AML-193 (cell line): ENCODE data around the gene PUDP.
A peak's percentile ranks its signal among the peaks of the same experiment; 100 is the strongest.
"Not testable (repeated sequence)": the region's sequence is repeated elsewhere in the genome, so short reads cannot be mapped to it uniquely, and the experiment has no call there.

ENCODE experiments used
- DNase-seq, 2 experiments: peaks; one replicate each; lab custom pipeline; 2025; lab: John Stamatoyannopoulos, UW

PUDP gene

DNA sequence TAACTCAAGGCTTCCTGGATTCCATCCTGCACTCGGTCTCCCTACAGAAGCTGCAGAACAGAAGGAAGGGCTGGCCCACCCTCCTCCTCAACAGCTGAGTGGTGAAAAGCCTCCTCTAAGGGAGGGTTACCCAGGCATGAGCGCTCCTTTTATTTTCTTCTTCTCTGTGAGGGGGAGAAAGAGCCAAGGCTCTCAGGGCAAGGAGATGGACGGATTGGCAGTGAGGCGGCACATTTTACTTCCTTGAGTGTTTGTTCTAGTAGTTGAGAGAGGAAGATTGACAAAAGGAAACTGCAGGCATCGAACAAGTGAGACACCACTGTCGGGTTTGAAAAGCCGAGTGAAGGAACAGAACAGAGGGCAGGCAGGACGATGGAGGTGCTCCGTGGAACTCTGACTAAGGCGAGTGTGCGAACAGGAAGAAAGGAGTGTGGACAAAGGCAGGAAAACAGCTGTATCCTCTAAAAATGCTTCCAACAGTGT lies 38.9 kb downstream of the PUDP start:
- no peak for DNase-seq

DNA sequence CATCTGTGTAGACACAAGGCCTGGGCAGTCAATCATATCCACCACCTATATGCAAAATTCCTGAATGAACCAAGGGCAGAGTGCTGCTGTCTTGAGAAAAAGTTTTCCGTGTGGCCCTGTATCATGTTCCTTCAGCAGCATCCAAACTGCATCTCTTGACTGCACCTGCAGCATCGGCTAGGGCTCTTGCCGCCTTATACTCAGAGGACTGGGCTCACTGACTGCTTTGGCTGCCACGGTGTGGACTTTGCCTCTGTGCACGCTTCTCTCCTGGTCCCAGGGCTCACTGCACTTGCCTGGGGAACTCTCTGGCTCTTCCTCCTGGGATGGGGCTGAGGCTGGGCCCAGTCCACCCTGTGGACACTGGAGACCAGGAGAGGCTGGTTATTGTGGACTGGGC lies 39.9 kb downstream of the PUDP start:
- DNase-seq: no peak

DNA sequence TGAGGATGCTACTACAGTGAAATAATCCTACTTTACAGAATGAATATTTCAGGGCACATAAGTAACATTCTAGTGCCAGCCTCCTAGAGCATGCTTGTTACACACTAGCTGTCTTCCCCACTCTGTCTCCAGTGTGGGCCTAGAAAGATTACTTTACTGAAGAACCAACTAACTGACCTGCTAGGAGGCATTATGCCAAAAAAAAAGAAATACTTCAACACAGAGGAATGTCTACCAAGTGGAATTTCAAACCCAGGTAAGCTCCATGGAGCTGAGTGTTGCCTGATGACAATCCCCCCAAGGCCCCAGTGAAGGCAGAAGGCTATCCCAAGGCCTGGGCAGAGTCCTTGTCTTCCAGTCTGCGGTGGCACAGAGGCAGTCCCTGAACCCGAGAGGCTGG lies 41.3 kb downstream of the PUDP start:
- DNase-seq: no peak

DNA sequence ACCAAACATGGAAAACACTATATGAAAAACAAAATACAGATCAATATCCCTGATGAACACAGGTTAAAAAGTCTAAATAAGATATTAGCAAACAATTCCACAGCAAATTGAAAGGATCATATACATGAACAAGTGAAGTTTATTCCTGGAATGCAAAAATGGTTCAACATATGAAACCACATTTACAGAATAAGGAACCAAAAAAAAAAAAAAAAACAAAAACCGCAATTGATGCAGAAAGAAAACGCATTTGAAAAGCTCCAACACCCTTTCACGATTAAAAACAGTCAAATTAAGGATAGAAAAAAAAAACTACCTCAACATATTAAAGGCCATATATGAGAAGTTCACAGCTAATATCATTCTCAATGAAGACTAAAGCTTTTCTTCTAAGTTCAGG lies 45.8 kb downstream of the PUDP start:
- no peak for DNase-seq

DNA sequence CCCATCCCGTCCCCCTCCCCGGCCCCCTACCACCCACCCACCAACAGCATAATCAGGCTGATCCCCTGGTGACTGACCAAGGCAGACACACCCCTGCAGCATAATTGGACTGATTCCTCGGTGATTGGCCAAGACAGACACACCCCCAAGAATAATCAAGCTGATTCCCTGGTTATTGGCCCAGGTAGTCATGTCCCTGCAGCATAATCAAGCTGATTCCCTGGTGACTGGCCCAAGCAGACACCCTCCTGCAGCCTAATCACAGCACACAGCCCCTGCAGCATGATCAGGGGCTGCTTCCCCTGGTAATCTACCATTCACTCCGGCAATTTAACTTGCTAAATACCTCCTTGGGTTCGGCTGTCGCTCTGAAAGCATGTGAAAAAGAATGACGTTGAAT lies 47.9 kb downstream of the PUDP start:
- DNase-seq: no peak

DNA sequence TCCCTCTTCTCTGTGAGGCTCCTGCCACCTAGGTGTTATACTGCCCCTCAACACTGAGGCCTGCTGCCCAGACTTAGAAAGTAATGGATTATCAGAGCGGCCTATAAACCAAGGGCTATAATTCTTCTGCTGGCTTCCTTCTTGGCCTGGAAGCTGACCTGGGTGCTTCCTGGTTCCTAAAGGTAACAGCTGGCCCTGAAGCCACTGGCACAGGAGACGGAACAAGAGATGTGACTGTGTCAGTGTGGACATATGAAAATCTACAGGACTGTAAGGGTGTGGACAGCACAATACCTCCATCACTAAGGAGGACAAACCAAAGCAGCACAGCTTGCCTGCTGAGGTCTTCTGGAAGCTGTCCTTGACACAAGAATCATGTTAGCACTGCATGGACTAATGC lies 52.3 kb downstream of the PUDP start:
- not testable (repeated sequence) for DNase-seq

DNA sequence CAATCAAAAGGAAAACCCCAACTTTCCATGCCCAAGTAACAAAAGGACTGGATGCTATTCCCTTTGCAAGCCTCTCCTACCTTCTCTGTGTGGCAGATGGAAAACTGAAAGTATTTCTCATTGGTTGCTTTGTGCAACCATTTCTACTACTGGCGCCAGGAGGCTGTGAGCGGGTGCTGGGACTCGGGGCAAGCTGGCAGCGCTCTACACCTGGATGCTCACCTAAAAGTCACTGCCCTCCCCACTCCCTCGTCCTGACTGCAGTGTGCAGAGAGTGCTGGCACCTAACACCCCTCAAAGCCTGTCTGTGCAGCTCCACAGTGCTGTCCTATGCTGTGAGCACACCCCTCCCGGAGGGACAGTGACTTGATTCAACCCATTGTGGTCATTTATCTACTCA lies 54.6 kb downstream of the PUDP start:
- DNase-seq: no peak

DNA sequence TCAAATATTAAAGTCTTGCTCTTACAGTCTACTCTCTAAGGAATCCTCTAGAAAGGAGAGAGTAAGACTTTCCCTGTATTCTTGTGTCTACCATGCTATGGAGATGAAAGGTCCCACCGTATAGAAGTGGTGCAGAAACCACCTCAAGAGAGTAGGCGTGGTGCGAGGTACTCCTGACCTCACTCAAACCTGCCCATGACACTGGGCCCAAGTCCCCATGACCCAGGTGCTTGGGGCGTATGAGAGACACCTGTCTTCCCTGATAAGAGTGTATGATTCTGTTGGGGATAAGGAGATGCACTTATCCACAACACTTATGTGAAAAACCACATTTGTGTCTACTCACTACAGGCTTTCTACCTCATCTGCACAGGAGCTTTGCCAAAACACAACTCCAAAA lies 55.4 kb downstream of the PUDP start:
- DNase-seq: no peak

DNA sequence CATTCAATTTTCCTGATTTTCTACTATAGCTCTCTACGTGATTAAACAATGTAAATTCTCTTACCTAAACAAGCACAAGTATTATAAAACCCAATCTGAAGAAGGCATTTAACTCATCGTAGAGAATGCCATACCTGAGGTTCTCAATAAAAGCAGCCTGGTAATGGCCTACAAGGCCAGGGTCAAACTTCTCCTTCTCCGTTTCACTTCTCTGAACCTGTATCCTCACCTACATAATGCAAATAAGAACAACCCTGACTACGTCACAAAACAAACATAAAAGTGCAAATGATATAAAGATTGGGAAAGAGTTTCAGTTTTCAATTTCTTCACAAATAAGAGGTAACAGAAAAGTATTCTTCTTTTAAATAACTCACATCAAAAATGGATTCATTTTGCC lies 56.0 kb downstream of the PUDP start:
- DNase-seq: no peak

DNA sequence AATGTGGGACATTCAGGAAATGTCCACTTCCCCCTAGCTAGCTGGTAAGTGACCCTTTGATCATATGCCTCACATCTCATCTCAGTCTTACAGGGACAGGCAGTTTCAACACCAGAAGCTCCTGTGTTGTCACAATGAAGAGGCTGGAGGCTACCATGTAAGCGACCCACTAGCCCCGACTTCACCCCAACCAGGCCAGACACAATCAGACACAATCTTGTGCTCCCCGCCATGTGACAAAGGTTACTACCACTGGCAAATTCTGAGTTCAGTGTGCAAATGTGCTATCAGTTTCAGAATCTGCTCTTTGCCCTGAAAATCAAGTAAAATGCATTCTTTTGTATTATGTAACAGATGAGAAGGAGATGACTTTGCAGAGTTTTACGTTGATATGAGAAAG lies 57.3 kb downstream of the PUDP start:
- DNase-seq: no peak

DNA sequence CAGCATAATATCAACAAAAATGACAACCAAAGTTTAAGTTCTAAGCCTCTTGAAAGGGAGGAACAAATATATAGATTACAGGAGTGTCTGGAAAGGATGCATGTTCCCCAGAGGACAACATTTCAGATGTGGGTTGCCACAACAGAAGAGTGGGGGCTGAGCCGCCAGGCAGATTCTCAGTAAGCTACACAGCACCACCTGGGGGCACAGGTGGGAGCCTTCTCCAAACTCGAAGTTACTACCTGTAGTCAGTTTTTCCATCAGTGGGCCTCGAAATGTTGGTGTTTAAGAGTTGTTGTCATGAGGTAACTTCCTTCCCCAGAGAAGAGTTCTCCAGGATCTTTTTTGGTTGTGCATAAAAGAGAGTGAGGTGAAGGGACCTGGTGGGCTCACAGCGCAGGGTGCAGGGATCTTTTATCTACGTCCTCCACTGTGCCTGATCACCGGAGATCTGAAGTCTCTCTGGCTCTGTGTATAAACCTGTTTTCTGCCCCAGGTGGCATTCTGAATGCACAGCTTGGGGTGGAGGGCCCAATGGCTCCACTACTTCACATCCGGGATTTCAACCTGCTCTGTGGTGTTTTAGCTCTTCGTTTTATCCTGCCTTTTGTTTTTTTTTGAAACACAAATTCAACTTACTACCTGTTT lies 58.9 kb downstream of the PUDP start:
- no peak for DNase-seq

DNA sequence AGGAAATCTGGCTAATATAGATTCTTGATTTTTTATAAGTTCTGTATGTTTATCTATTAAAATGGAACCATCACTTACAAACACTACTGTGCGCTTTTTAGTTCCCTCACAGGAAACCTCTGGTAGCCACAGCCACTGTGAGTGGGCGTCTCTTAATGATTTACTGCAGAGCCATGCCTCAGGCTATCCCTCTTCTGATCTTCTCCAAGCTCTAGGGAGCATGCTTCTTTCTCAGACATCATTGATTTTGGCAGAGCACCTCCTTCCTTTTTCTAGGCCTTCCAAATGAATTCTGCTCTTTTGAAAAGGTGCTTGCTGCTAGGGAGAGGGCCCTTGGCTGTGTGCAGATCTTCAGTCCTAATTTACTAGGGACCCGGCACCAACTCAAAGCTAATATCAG lies 61.6 kb downstream of the PUDP start:
- no peak for DNase-seq

DNA sequence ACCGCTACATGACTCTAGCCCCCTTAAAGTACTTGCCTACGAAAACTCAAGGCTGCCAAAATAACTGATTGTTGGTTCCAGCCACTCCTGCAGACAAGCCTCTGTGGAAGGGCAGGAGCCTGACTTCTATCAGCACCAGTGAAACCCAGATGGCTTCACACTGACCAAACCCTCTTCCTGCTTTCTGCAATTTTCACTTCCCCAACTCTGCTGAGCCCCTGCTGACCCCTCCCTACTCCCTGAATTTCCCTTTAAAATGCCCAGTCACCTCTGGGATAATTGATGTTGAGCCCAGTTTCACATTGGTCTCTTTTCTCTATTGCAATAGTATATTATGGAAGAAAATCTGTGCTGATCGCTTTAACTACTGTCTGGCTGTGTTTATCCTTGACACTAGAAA lies 62.1 kb downstream of the PUDP start:
- no peak for DNase-seq

DNA sequence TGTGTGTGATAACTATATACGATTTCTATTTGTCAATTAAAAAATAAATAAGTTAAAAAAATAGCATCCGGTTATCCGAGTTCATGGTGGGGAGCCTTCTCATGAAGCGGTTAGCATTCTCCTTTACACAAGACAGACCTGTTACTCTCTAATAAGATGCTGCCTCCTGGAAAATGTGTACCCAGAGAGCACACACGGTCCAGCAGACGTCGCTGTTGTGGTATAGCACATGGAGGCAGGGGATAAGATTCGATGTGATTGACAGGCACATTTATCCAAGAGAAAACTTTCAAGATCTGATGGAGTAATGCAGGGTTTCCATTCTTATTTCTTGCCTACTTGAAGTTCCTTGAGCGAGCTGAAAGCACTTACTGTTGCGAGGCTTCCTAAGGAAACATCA lies 63.1 kb downstream of the PUDP start:
- DNase-seq: no peak

DNA sequence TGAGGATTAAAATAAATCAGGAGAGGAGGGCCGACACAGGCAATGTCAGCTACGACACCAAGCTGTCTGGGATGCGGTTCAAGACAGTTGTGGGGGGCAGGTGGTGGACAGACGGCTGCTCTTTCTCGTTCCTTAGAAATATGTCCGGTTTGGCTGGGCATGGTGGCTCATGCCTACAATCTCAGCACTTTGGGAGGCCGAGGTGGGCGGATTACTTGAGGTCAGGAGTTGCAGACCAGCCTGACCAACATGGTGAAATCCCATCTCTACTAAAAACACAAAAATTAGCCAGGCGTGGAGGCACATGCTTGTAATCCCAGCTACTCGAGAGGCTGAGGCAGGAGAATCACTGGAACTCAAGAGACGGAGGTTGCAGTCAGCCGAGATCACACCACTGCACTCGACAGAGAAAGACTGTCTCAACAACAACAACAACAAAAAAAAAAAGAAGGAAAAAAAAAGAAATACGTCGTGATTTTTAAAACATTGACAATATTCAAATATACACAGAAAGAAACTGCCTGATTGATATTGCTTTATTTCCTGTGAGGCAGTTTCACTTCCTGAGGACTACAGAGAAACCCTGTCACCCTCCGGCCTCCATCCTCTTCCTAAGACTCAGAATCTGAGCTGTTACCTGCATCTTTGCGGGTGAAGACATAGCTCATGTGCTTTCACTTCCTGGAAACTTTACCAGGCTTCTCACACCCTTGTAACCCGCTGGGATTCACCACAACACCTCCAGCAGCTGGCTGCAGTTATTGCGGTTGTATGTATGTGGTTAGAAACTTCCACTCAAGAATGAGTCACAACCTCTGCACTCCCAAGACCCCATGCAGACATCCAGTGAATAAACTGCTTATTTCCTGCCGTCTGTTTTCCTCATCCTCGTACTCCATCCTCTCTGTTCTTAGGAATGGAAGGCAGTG lies 64.2 kb downstream of the PUDP start:
- peak; percentile 63 to 73 for DNase-seq

DNA sequence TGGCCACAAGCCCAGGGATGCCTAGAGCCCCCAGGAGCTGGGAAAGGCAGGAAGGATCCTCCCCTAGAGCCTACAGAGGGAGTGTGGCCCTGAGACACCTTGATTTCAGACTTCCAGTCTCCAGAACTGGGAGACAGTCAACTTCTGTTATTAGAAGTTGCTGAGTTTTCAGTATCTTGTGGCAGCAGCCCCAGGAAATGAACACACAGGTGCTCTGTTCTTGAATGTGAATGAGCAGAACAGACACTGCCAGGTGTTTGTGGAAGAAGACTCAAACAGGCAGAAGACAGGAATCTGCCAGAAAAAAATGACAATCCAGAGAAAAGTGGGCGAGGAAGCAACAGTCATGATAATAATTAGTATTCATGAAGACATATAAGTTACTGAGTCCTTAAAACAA lies 64.9 kb downstream of the PUDP start:
- no peak for DNase-seq

DNA sequence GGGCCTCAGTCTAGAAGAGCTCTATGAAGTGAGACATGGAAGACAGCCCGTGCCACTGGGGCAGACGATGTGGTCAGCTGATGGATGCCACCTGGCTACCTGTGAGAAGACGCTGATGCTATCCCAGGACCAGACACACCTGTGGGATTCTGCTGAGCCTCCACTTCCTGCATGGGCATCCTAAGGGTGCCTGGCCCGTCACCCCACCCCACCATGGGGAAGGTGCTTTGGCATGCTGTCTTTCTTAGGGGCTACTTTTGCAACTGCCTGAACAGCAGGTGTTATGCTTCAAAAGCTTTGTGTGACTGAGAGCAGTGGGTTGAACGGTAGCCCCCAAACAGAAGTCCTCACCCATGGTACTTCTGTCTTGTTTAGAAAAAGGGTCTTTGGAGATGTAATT lies 65.4 kb downstream of the PUDP start:
- no peak for DNase-seq

DNA sequence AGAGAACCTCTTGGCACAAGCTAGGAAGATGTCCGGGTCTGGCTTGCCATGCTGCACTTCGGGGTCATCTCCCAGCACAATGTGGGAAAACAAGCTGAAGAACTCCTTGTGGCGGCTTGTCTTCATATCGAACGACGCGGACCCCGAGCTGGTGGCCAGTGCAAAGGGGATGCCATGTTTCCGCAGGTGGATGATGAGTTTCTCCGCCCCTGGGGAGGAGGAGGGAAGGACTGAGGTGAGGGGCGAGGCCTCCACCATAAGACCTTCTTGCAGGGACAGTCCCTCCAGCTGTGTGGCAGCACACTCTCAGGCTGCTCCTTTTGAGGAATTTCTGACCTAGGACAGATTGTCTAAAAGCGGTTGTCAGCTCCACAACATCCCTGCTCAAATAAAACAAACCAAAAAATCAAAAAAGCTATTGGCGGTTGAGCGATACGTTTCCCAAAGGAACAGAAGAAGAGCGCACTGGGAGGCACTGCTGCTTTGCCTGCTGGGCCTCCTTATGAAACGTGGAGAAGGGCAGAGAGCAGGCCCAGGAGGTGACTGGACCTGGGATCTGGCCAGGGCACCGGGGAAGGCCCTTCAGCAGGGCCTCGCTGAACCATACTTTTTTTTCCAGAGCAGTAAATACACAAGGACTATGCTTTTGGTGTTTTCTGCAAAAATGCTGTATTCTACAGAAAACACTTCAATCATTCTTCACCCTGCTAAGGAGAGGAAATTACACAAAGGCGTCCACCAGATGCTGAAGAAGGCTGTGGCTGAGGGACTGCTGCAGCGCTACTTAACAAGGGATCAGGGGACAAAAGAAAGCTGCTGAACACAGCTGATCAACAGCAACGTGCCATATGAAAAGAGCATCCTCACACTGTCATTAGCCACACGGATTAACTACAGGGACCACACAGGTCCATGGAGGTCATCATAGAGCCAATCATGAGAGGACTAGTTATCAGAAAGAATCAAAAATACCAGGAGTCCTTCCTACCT lies 70.4 kb downstream of the PUDP start:
- DNase-seq: no peak

DNA sequence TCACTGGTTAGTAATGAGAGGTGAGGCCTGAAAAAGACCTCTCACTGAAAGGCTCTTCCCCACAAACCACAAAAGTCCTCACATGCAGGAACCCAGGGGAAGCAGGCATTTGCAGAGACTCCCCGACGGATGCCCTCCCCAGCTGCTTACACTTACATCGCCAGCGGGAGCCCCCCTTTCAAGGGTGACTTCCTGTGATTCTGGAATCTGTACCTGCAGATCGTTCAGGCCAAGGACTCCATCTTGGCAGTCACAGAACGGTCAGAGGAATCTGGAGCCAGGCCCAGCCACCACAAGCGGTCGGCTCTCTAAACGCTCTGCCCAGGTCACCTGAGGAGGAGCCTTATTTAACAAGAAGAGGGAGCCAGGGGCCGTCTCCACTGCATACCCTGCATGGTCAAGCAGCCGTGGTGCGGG lies 71.7 kb downstream of the PUDP start:
- DNase-seq: no peak

DNA sequence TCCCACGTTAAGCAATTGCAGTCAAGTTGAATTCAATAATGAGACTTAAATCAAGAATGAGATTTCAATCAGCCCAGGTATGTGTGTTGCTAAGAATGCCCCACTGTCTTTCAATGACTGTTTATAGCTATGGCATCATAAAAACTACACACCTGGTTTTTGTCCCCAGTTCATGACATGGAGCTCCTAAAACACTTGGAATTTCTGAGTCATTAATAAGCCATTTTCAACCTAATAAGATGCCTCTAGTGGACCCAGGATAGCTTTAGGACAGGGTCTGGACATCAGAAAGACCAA lies 73.1 kb downstream of the PUDP start:
- DNase-seq: no peak

DNA sequence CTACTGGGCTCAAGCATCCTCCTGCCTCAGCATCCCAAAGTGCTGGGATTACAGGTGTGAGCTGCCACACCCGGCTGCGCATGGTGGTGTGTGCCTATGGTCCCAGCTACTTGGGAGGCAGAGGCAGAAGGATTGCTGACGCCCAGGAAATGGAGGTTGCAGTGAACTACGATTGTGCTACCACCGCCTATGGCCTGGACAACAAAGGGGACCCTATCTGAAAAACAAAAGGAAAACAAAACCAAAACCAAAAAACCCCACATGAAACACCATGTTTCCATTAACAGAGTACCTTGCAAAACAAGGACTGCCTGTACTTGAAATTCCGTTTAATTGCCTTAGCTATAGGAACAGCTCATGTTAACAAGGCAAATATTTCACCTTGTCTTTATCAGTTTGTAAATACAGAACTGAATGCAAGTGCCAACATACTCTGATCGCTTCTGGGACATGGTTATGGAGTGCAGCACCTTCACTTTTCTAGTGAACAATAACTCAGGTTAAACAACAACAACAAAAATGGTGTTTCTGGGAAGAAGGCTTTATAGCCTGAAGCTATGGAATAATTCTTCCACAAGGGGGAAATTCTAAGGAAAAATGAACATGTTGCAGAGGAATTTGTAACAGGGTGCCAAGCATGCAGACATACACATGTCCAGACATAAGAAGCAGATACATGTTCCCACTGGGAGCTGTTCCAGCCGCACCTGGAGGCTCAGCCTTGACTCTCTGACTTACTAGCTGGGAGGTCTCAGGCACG lies 73.6 kb downstream of the PUDP start:
- no peak for DNase-seq

DNA sequence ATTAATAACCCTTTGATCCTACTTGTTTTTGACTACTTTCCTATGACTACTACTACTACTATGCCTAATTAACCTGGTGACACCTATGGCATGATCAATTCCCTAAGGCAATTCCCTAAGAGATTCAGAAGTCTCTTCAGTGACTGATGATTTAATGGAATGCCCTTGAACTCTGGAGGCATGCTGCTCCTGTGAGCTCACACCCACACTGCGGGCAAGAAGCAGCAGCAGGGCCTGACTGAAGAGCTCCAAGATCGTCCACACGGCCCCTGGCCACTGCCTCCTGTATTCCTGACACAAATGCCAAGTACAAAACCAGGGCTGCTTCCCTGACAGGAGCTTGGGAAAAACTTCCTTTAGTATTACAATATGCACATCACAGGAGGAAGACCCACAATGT lies 74.6 kb downstream of the PUDP start:
- no peak for DNase-seq
